IgD-negative memory B cell (primary cell): ENCODE results near the gene IGDCC3. TPM values are rescaled to one million over a fixed set of nuclear protein-coding genes. Genes with fewer than 3 reads are reported as not detected.
A peak's percentile ranks its signal among the peaks of the same experiment; 100 is the strongest.

ENCODE experiments used
- H3K27ac Mint-ChIP-seq, 3 donors: one replicate each; pipeline ENCODE4 v1.8.0; 2020 to 2022; ENCODE audit warnings: mild to moderate bottlenecking in 3 of 3, mixed read lengths in 3 of 3, moderate library complexity in 1 of 3
- H3K27me3 Mint-ChIP-seq: one replicate; pipeline ENCODE4 v1.8.0; 2021; ENCODE audit warnings: mixed read lengths
- H3K36me3 Mint-ChIP-seq: one replicate; pipeline ENCODE4 v1.8.0; 2020; ENCODE audit warnings: mild to moderate bottlenecking, mixed read lengths
- H3K4me1 Mint-ChIP-seq, 3 donors: one replicate each; pipeline ENCODE4 v1.8.0; 2020 to 2022; ENCODE audit warnings: mixed read lengths in 3 of 3, mild to moderate bottlenecking in 1 of 3
- H3K4me3 Mint-ChIP-seq, 4 donors: one replicate each; pipeline ENCODE4 v1.8.0; 2020 to 2022; ENCODE audit warnings: mild to moderate bottlenecking in 4 of 4, mixed read lengths in 4 of 4, moderate library complexity in 3 of 4
- H3K9me3 Mint-ChIP-seq, 3 donors: one replicate each; pipeline ENCODE4 v1.8.0; 2020 to 2021; ENCODE audit warnings: mixed read lengths in 3 of 3, mild to moderate bottlenecking in 1 of 3
- polyA plus RNA-seq: library from polyadenylated mRNA; unstranded; fragments of 300-500 nt; fragmentation: Illumina TruSeq; gene quantifications from one replicate; pipeline ENCODE4 v1.2.3, GENCODE V29; 2021

IGDCC3 gene
- polyA plus RNA-seq, 1 donor from 2014 or later = not detected

GRCh38 chr15:65411465-65412071 lies 33.8 kb upstream of the IGDCC3 start:
- Mint-ChIP-seq H3K4me3 (no peak overlapping the region), H3K36me3 (peaks cover 4% of the 10 kb centered on the region), H3K9me3 (no peaks in the 10 kb centered on the region), H3K27me3 (peaks cover 16% of the 10 kb centered on the region), H3K4me1 (peaks cover 8 to 15% (median 8%) of the 10 kb centered on the region in 3 donors), H3K27ac (no peak overlapping the region)

- no peak overlapping the region for H3K4me3 Mint-ChIP-seq
- H3K9me3 Mint-ChIP-seq = no peaks in the 10 kb centered on the region
- H3K27me3 Mint-ChIP-seq = peaks cover 12% of the 10 kb centered on the region
- peaks cover 4% of the 10 kb centered on the region for H3K36me3 Mint-ChIP-seq
- no peak overlapping the region for H3K27ac Mint-ChIP-seq
- H3K4me1 Mint-ChIP-seq = peaks cover 8 to 15% (median 8%) of the 10 kb centered on the region in 3 donors
Measured at GRCh38 chr15:65410972-65411371, 33.2 kb upstream of the IGDCC3 start.

- Mint-ChIP-seq H3K9me3 (no peaks in the 10 kb centered on the region), H3K4me1 (peaks cover 8 to 15% (median 8%) of the 10 kb centered on the region in 3 donors), H3K27ac (peak overlapping the region in 1 of 3 donors; percentile 52), H3K27me3 (peaks cover 12% of the 10 kb centered on the region), H3K4me3 (no peak overlapping the region), H3K36me3 (peaks cover 4% of the 10 kb centered on the region)
Measured at GRCh38 chr15:65410036-65410435, 32.2 kb upstream of the IGDCC3 start.

- Mint-ChIP-seq H3K27me3 (peaks cover 18% of the 10 kb centered on the region), H3K27ac (peak overlapping the region in 2 of 3 donors; percentile 46 to 47), H3K36me3 (peaks cover 2% of the 10 kb centered on the region), H3K9me3 (no peaks in the 10 kb centered on the region), H3K4me1 (peaks cover 8 to 15% (median 8%) of the 10 kb centered on the region in 3 donors), H3K4me3 (peak overlapping the region in 2 of 4 donors; percentile 19 to 77)
Measured at GRCh38 chr15:65409036-65409631, 31.3 kb upstream of the IGDCC3 start.

GRCh38 chr15:65408324-65409035 lies 30.7 kb upstream of the IGDCC3 start:
- Mint-ChIP-seq H3K4me3 (peak overlapping the region in 1 of 4 donors; percentile 45), H3K27ac (peak overlapping the region in 2 of 3 donors; percentile 47 to 48), H3K9me3 (no peaks in the 10 kb centered on the region), H3K4me1 (peaks cover 8 to 15% (median 8%) of the 10 kb centered on the region in 3 donors), H3K36me3 (no peaks in the 10 kb centered on the region), H3K27me3 (peaks cover 18% of the 10 kb centered on the region)

GRCh38 chr15:65406424-65407000 lies 28.7 kb upstream of the IGDCC3 start:
- Mint-ChIP-seq H3K36me3 (no peaks in the 10 kb centered on the region), H3K27ac (no peak overlapping the region), H3K4me1 (peaks cover 8 to 13% (median 8%) of the 10 kb centered on the region in 3 donors), H3K4me3 (no peak overlapping the region), H3K9me3 (no peaks in the 10 kb centered on the region), H3K27me3 (peaks cover 23% of the 10 kb centered on the region)

GRCh38 chr15:65405791-65406423 lies 28.1 kb upstream of the IGDCC3 start:
- Mint-ChIP-seq H3K4me1 (peaks cover 8 to 12% (median 8%) of the 10 kb centered on the region in 3 donors), H3K27ac (peak overlapping the region in 2 of 3 donors; percentile 35 to 65), H3K9me3 (no peaks in the 10 kb centered on the region), H3K27me3 (peaks cover 27% of the 10 kb centered on the region), H3K36me3 (no peaks in the 10 kb centered on the region), H3K4me3 (no peak overlapping the region)

- no peak overlapping the region for H3K27ac Mint-ChIP-seq
- no peaks in the 10 kb centered on the region for H3K36me3 Mint-ChIP-seq
- no peak overlapping the region for H3K4me3 Mint-ChIP-seq
- peaks cover 3 to 7% (median 5%) of the 10 kb centered on the region in 3 donors for H3K4me1 Mint-ChIP-seq
- H3K27me3 Mint-ChIP-seq = peaks cover 27% of the 10 kb centered on the region
- H3K9me3 Mint-ChIP-seq = no peaks in the 10 kb centered on the region
Measured at GRCh38 chr15:65404186-65404872, 26.5 kb upstream of the IGDCC3 start.

- no peaks in the 10 kb centered on the region for H3K4me1 Mint-ChIP-seq
- no peak overlapping the region for H3K27ac Mint-ChIP-seq
- no peaks in the 10 kb centered on the region for H3K36me3 Mint-ChIP-seq
- H3K9me3 Mint-ChIP-seq = no peaks in the 10 kb centered on the region
- peaks cover 22% of the 10 kb centered on the region for H3K27me3 Mint-ChIP-seq
- no peak overlapping the region for H3K4me3 Mint-ChIP-seq
Measured at GRCh38 chr15:65402961-65403360, 25.2 kb upstream of the IGDCC3 start.

- H3K9me3 Mint-ChIP-seq = no peaks in the 10 kb centered on the region
- H3K36me3 Mint-ChIP-seq = no peaks in the 10 kb centered on the region
- H3K27me3 Mint-ChIP-seq = peaks cover 29% of the 10 kb centered on the region
- H3K4me3 Mint-ChIP-seq = no peak overlapping the region
- H3K4me1 Mint-ChIP-seq = peaks cover 0 to 2% (median 0%) of the 10 kb centered on the region in 3 donors
- H3K27ac Mint-ChIP-seq = no peak overlapping the region
Measured at GRCh38 chr15:65401611-65402240, 23.9 kb upstream of the IGDCC3 start.

GRCh38 chr15:65400760-65401610 lies 23.2 kb upstream of the IGDCC3 start:
- H3K36me3 Mint-ChIP-seq = no peaks in the 10 kb centered on the region
- no peak overlapping the region for H3K4me3 Mint-ChIP-seq
- H3K27me3 Mint-ChIP-seq = peaks cover 35% of the 10 kb centered on the region
- H3K27ac Mint-ChIP-seq = no peak overlapping the region
- H3K4me1 Mint-ChIP-seq = peaks cover 0 to 2% (median 0%) of the 10 kb centered on the region in 3 donors
- H3K9me3 Mint-ChIP-seq = no peaks in the 10 kb centered on the region

- no peaks in the 10 kb centered on the region for H3K36me3 Mint-ChIP-seq
- H3K4me3 Mint-ChIP-seq = no peak overlapping the region
- no peaks in the 10 kb centered on the region for H3K9me3 Mint-ChIP-seq
- H3K27me3 Mint-ChIP-seq = peaks cover 40% of the 10 kb centered on the region
- H3K27ac Mint-ChIP-seq = no peak overlapping the region
- H3K4me1 Mint-ChIP-seq = peaks cover 0 to 2% (median 0%) of the 10 kb centered on the region in 3 donors
Measured at GRCh38 chr15:65399997-65400396, 22.2 kb upstream of the IGDCC3 start.

- peak overlapping the region in 1 of 3 donors; percentile 57 for H3K27ac Mint-ChIP-seq
- H3K9me3 Mint-ChIP-seq = no peaks in the 10 kb centered on the region
- no peaks in the 10 kb centered on the region for H3K36me3 Mint-ChIP-seq
- no peak overlapping the region for H3K4me3 Mint-ChIP-seq
- peaks cover 0 to 2% (median 0%) of the 10 kb centered on the region in 3 donors for H3K4me1 Mint-ChIP-seq
- peaks cover 43% of the 10 kb centered on the region for H3K27me3 Mint-ChIP-seq
Measured at GRCh38 chr15:65399001-65399706, 21.4 kb upstream of the IGDCC3 start.
